HG03558 (cell line): ENCODE data around the gene SFRP4.

Experiments
- ATAC-seq: cut with Tn5 transposase; IDR thresholded peaks from one replicate; pipeline ENCODE4 v1.9.1; 2021; ENCODE audit warnings: moderate number of reproducible peaks; ENCODE audit not compliant: unreplicated experiment; ENCODE audit errors: extremely low read depth

SFRP4 gene

GRCh38 chr7:37927773-37928444 lies 11.3 kb upstream of the SFRP4 start:
- ATAC-seq = no peak

DNA sequence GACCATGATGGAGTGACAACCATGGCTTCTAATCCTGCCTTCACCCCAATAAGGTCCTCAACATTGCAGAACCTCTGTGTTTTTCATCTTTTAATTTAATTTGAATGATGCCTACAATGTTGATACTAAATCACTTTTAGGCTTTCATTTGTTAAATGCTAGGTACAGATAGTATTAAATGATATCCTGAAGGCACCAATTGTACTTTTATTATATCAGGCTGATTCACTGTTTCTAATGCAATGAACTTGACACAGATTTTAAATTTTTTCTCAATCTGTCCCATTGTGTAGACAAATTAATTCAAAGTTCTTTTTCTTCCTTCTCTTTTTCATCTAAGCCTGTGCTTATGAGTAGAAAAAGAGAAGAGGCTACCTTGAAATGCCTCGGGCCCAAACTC lies 9.0 kb upstream of the SFRP4 start:
- no peak for ATAC-seq

GRCh38 chr7:37924491-37925041 lies 7.9 kb upstream of the SFRP4 start:
- no peak for ATAC-seq

- no peak for ATAC-seq
Observed at GRCh38 chr7:37923996-37924395, 7.4 kb upstream of the SFRP4 start.

DNA sequence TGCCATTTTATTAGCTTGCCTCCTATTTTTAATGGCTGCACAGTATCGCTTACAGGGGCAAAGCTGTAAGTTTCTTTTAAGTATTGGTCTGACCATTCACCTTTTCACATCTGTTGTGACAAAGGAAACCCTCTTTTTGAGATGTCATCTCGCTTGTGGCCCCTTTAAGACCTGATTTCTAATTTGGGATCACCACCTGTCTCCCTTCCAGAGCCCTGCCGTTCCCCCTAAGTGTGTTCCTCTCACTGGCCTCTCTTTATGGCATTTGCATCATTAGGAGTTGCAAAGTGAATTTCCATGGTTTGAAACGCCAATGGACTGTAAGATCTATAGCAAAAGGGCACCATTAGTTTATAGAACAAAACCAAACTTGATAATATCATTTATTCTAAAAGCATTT lies 5.3 kb upstream of the SFRP4 start:
- ATAC-seq = no peak

DNA sequence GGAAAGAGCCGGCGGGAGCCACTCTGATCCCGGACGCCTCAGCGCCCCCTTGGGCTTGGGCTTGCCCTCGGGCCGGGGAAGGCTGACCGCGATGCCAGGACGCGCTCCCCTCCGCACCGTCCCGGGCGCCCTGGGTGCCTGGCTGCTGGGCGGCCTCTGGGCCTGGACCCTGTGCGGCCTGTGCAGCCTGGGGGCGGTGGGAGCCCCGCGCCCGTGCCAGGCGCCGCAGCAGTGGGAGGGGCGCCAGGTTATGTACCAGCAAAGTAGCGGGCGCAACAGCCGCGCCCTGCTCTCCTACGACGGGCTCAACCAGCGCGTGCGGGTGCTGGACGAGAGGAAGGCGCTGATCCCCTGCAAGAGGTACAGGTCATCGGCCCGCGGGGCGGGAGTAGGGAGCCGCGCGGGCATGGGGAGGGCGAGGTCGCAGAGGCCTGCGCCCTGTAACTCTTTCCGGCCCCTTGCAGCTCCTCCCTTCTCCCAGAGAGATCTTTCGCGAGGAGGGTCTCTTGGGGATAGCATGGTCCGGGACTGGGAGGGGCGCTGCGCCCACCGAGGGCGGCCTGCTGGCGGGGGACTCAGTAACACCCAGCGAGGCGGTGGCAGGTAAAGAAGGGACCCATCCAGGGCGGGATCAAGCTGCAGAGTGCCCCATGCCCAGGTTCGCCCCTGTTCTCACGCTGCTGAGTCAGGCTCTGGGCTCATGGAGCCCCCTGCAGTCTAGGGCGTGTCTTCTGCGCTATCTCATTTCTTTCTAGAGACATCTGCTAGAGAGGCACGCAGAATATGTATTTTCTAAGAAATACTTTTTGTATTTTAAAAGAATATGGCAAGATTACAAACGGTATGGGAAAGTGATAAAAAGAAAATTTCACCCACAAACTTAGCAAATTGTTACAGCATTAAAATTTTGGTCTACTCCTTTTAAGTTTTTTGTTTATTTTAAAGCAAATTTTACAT lies 4.5 kb upstream of the SFRP4 start:
- peak; percentile 39 for ATAC-seq

- peak; percentile 23 for ATAC-seq
Observed at GRCh38 chr7:37920305-37920848, 3.8 kb upstream of the SFRP4 start, which contains the start of gene EPDR1. Gene EPDR1, plus strand, starts transcription at chr7:37920640. Its CDS starts 300 bp downstream, at chr7:37920940.

GRCh38 chr7:37918526-37918925 lies 1.9 kb upstream of the SFRP4 start:
- no peak for ATAC-seq

DNA sequence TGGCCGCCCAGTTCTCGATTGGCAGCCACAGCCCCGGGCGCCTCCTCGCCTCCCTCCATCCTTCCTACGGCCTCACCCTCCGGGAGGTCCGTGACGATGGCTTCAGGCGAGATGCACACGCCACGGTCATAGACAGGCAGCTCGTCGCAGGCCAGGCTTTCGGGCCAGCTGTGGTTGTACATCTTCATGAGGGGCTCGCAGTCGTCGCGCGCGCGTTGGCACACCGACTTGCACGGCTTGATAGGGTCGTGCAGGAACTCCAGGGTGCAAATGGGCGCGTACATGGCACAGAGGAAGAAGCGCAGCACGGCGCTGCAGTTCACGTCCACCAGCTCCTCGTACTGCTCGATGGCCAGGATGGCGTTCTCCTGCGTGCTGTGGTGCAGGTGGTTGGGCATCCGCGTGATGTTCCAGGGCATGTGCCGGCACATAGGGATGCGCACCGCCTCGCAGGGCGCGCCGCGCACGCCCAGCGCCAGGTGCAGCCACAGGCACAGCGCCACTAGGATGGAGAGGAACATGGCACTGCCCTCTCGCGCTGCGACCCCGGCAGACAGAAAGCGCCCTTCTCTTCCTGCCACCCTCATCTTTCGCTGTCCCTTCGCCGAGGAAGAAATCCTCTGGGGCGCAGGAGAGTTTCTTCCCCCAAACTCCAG lies 472 bp downstream of the SFRP4 start:
- ATAC-seq = no peak

GRCh38 chr7:37915438-37915837 lies 1.2 kb downstream of the SFRP4 start:
- ATAC-seq = no peak

- ATAC-seq = no peak
Observed at GRCh38 chr7:37912756-37913155, 3.9 kb downstream of the SFRP4 start.

DNA sequence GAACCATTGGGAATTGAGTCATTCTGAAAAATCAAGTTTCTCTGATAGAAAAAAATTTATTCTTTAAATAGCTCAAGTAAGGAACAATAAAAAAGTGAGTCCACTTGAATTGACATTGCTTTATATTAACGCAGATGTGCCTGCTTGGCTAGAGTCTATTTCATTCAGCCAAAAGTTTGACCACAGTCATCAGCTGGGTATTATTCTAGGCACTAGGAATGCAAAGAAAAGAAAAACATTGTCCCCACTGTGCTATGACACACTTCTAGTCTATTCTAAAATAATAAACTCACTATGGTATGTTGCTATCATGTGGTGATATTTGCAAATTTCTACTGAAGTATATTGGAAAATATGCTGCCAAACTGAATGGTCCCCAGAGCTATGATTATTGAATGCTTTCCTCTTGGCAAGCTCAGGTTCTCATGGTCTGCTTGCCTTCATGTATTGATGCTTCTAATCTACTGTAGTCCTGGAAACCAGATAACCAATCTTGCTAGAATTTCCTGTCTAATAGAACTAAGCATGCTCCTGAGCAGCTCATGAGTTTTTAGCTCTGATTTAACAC lies 8.3 kb downstream of the SFRP4 start:
- ATAC-seq = no peak

- ATAC-seq = no peak
Observed at GRCh38 chr7:37901890-37902524, 14.6 kb downstream of the SFRP4 start.

GRCh38 chr7:37901236-37901827 lies 15.3 kb downstream of the SFRP4 start:
- ATAC-seq = no peak

- ATAC-seq = no peak
Observed at GRCh38 chr7:37899712-37900247, 16.8 kb downstream of the SFRP4 start.

GRCh38 chr7:37894671-37895070 lies 21.9 kb downstream of the SFRP4 start:
- no peak for ATAC-seq

- ATAC-seq = no peak
Observed at GRCh38 chr7:37893359-37893758, 23.3 kb downstream of the SFRP4 start.

DNA sequence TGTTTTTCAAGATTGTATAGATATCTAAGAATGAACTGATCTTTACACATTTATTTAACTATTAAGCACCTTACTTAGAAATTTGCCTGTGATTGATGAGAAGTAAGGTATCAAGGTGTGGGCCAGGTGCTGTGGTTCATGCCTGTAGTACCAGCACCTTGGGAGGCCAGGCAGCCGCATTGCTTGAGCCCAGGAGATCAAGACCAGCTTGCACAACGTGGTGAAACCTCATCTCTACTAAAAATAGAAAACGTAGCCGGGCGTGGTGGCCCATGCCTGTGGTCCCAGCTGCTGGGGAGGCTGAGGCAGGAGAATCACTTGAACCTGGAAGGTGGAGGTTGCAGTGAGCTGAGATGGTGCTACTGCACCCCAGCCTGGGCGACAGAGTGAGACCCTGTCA lies 34.5 kb downstream of the SFRP4 start:
- no peak for ATAC-seq
